HFFc6 (cell line): Measurements from ENCODE around the gene HACD2. TPM values are rescaled to one million over a fixed set of nuclear protein-coding genes. Genes with fewer than 3 reads are reported as not detected.
A peak's percentile ranks its signal among the peaks of the same experiment; 100 is the strongest.
"Not testable (repeated sequence)": the region's sequence is repeated elsewhere in the genome, so short reads cannot be mapped to it uniquely, and the experiment has no call there.

ENCODE experiments used
- DNase-seq: peaks from one replicate; pipeline ENCODE4 v3.0.0-alpha.2; 2018
- H3K27ac Mint-ChIP-seq: 2 replicates; pipeline ENCODE4 v1.8.0; 2020; ENCODE audit warnings: mild to moderate bottlenecking, mixed read lengths
- H3K27me3 Mint-ChIP-seq: 2 replicates; pipeline ENCODE4 v1.8.0; 2021; ENCODE audit warnings: mild to moderate bottlenecking, moderate library complexity, mixed read lengths; ENCODE audit not compliant: insufficient read depth
- H3K36me3 Mint-ChIP-seq: 2 replicates; pipeline ENCODE4 v1.8.0; 2021; ENCODE audit warnings: low read depth, mixed read lengths
- H3K4me1 Mint-ChIP-seq: 2 replicates; pipeline ENCODE4 v1.8.0; 2020; ENCODE audit warnings: low read depth, mixed read lengths
- H3K4me3 Mint-ChIP-seq: 2 replicates; pipeline ENCODE4 v1.8.0; 2020; ENCODE audit warnings: mild to moderate bottlenecking, moderate library complexity, mixed read lengths
- H3K9me3 Mint-ChIP-seq: 2 replicates; pipeline ENCODE4 v1.8.0; 2020; ENCODE audit warnings: mild to moderate bottlenecking, mixed read lengths
- CTCF ChIP-seq: fragments of 200-600 bp; sonication (generic); IDR thresholded peaks from 2 replicates; pipeline ENCODE4 v1.5.0; 2021; ENCODE audit warnings: antibody characterized with exemption, mild to moderate bottlenecking
- total RNA-seq, 6 experiments: library from RNA; stranded (reverse); fragmentation: NEBNext Ultra II Directional; extraction: Animal tissue kit (Norgen Biotek cat#: 25700); gene quantifications; 2 replicates in 1 of 6; 3 replicates in 5 of 6; pipeline ENCODE4 v1.2.3, GENCODE V29; 2021

HACD2 gene
- total RNA-seq, 6 experiments from 2014 or later: 56.6 to 85.7 (median 75.7) TPM

DNA sequence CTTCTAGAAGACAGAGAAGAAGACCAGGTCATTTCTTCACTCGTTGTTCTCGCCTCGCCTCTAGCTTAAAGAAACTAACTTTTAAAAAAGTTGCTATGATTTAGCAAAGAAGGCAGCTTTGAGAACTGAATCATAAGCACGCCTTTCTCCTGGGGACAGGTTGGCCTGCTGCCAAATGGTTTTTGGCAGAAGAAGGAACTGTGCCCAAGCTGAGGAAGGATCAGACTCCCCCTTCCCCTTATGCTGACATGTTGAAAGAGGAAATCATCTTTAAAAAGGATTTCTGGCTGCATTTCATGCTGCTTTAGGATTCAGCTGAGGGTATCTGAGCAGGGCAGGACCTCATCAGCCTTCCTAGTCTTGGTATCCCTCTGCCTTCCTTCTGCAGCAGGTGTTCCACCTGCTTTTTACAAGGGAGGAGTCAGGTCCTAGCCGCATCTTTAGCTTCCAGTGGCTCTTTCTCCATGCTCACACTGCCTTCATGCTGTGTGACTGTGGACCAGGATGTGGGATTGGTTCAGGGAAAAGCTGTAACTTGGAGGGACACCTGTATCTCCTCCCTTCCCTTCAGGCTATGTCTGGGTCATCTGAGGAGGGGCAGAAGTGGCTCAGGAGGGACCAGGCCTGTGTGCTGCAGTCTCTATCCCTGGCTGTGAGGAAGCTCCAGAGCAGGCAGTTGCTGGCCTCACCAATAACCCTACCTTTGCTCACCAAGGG is 34.1 kb upstream of the HACD2 start:
- H3K27ac Mint-ChIP-seq: peak overlapping the region; percentile 48; the same call in 1 of the 2 replicates
- H3K27me3 Mint-ChIP-seq: peaks cover 29% of the 10 kb centered on the region
- peaks cover 49% of the 10 kb centered on the region for H3K4me1 Mint-ChIP-seq
- H3K36me3 Mint-ChIP-seq: peaks cover 51% of the 10 kb centered on the region
- no peak for TF ChIP-seq CTCF
- H3K9me3 Mint-ChIP-seq: no peaks in the 10 kb centered on the region
- peak overlapping the region; percentile 42 for H3K4me3 Mint-ChIP-seq
- DNase-seq: peak; percentile 37

- DNase-seq: no peak
- no peak for TF ChIP-seq CTCF
- peak overlapping the region; percentile 18; the same call in 1 of the 2 replicates for H3K27ac Mint-ChIP-seq
- H3K36me3 Mint-ChIP-seq: peaks cover 54% of the 10 kb centered on the region
- H3K9me3 Mint-ChIP-seq: no peaks in the 10 kb centered on the region
- peak overlapping the region; percentile 30; the same call in 1 of the 2 replicates for H3K4me3 Mint-ChIP-seq
- H3K27me3 Mint-ChIP-seq: peaks cover 28% of the 10 kb centered on the region
- H3K4me1 Mint-ChIP-seq: peaks cover 42% of the 10 kb centered on the region
Observed at GRCh38 chr3:123618076-123618708, 33.3 kb upstream of the HACD2 start.

DNA sequence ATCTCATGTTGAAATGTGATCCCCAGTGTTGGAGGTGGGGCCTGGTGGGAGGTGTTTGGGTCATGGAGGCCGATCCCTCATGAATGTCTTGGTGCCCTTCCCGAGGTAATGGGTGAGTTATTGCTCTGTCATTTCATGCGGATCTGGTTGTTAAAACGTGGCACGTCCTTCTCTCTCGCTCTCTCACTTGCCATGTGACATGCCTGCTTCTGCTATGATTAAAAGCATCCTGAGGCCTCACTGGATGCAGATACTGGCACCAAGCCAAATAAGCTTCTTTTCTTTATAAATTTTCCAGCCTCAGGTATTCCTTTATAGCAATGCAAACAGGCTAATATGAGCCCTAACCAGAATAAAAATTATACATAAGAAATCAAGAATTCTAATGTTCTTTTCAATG is 31.7 kb upstream of the HACD2 start:
- Mint-ChIP-seq H3K4me1 (peaks cover 31% of the 10 kb centered on the region), H3K4me3 (no peak overlapping the region; the same call in 1 of the 2 replicates), H3K9me3 (no peaks in the 10 kb centered on the region), H3K27ac (no peak overlapping the region), H3K27me3 (peaks cover 27% of the 10 kb centered on the region), H3K36me3 (peaks cover 52% of the 10 kb centered on the region)
- no peak for DNase-seq
- TF ChIP-seq CTCF: no peak

DNA sequence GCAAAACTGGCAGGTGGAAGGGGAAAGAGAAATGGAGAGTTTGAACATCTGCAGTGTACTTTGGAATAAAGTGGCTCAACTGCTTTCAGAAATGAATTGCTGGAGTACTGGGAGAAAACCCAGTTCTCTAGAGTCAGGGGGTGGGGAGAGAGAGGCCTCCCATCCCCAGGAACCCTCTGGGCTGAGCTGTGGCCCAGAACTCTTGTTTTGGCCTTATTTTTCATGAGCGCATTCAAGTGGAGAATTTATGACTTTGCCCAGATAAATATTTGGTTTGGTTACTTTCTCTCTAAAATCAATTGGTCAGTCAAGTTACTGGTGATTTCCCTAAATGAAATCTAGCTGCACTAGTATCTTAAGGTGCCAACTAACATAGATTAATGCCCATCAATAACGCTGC is 28.7 kb upstream of the HACD2 start:
- peaks cover 17% of the 10 kb centered on the region for H3K27me3 Mint-ChIP-seq
- no peak for TF ChIP-seq CTCF
- peaks cover 8% of the 10 kb centered on the region for H3K4me1 Mint-ChIP-seq
- no peak overlapping the region; the same call in 1 of the 2 replicates for H3K4me3 Mint-ChIP-seq
- H3K9me3 Mint-ChIP-seq: no peaks in the 10 kb centered on the region
- H3K36me3 Mint-ChIP-seq: peaks cover 43% of the 10 kb centered on the region
- DNase-seq: no peak
- no peak overlapping the region for H3K27ac Mint-ChIP-seq

- Mint-ChIP-seq H3K4me1 (peaks cover 15% of the 10 kb centered on the region), H3K36me3 (peaks cover 34% of the 10 kb centered on the region), H3K27me3 (peaks cover 12% of the 10 kb centered on the region; the same call in 1 of the 2 replicates)
- H3K27ac Mint-ChIP-seq, DNase-seq, H3K9me3 Mint-ChIP-seq, H3K4me3 Mint-ChIP-seq: not testable (repeated sequence)
Observed at GRCh38 chr3:123611674-123612073, 26.8 kb upstream of the HACD2 start.

DNA sequence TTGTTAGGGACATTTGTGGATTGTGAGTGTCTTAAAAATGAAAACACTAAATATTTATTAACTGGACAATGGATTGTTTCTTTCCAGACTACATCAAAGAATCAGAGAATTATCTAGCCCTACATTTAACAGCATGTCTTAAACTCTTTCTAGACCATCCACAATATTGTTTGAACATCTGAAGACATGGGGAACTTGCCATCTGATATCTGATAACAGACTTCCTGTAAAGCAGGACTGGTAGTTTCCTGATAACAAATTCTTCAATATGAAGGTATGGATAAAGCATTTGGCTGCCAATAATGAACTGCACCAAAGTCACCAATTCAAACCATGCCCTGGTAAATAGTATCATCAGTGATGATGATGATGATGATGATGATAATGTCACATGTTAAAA is 26.2 kb upstream of the HACD2 start:
- peaks cover 21% of the 10 kb centered on the region for H3K4me1 Mint-ChIP-seq
- H3K9me3 Mint-ChIP-seq: no peaks in the 10 kb centered on the region; the same call in 1 of the 2 replicates
- 0 out of 2 replicates have a peak overlapping the region, but pooled peaks have one; percentile 11 for H3K27ac Mint-ChIP-seq
- no peak for DNase-seq
- no peak for TF ChIP-seq CTCF
- peaks cover 9% of the 10 kb centered on the region; the same call in 1 of the 2 replicates for H3K27me3 Mint-ChIP-seq
- H3K36me3 Mint-ChIP-seq: peaks cover 32% of the 10 kb centered on the region
- H3K4me3 Mint-ChIP-seq: no peak overlapping the region
